Measurements from ENCODE around the gene SEMA6D.
A peak's percentile ranks its signal among the peaks of the same experiment; 100 is the strongest.

SEMA6D gene

DNA sequence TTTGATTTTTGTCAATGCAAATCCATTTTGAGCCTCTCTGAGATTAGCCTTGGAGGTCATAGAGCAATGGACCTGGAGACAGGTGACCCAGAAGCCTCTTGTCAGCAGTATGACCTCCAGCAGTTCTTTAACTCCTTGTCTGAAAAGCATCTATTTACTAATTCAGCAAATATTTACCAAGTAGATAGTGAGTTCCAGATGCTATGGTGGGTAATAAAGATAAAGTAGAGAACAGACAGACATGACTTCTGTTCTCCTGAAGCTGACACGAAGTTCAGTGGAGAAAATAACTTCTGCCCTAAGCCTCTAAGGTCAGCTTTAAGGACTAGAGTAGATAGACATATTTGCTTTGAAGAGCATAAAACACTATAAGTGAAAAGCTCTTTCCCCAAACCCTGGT lies 26.6 kb downstream of the SEMA6D start:
- no peak for DNase-seq

DNA sequence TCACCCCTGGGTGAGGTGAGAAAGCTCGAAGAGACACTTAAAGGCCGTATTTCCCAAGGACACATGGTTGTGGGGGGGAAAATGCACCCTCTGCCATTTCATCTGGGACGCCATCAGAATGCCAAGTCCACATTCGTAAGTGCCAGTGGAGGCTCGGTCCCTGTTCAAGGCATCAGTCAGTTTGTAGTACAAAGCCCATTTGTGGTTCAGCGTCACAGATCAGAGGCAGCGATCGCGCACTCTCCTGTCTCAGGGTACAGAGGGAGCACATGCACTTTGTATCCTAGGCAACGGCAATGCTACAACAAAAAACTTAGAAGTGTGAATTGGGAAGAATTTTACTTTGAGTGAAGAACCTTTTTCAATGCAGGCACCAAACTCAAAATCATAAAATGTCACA lies 27.2 kb downstream of the SEMA6D start:
- no peak for DNase-seq

DNA sequence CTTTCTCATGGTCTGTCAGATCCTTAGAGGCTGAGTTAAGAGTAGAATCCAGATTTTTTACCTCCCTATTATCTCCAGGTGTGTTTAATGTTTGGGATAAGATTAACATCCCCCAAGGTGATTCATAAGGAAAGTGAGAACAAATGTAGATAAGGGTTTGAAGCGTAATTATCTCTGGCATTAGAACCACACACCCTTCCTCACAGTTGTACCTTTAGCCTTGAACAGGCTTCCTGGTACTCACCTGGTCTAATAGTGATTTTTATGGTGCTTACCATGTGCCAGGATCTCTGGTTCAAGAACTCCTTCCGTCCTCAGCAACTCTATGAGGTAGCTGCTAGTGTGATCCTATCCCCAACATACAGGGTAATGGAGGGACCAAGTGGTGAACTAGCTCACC lies 27.7 kb downstream of the SEMA6D start:
- DNase-seq = no peak

DNA sequence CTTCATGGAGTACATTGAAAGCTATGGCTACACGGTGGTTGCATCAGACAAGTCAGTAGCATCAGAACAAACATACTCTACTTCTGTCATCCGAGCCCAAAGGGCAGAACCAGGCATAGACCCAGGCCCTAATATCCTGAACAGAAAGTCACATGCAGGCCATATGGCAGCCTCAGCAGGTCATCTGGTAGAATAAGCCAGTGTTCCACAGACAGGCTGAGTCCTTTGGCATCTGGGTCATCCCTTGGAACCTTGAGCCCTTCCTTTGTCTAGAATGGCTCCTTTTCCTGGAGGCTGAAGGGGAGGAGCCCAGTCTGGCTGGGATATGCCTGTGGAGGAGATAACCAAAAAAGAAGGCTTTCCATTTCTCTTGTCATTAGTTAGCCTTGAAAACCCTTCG lies 29.2 kb downstream of the SEMA6D start:
- DNase-seq = no peak

DNA sequence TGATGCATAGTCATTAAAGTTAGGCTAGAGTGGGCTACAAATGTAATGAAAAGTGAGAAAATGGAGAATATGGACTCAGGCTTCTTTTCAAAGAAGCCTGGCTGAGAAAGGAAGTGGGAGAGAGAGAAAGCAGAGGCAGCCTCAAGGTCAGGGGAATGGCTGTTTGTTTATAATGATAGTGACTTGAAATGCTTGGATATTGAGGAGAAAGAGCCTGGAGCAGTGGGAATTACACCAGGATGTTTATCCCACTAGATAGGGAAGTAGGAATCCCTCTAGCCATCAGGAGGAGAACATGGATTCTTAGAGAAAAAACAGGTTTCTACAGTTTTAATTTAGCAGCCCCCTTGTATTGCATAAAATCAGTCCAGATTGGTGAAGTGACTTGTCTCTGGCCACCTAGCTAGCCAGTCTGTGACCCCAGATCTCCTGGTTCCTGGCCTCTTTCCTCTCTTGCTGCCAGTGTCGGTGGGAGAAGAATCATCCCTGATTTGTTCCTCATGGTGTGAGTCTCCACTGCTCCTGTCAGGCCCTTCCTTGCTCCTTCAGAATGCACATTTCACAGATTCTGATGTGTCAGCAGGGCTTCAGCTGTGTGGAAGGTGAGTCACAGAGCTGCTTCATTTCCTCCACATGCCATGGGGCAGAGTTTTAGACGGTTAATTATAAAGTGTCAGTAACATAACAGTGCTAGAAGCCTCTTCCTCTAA lies 32.9 kb downstream of the SEMA6D start:
- peak; percentile 94 for DNase-seq

DNA sequence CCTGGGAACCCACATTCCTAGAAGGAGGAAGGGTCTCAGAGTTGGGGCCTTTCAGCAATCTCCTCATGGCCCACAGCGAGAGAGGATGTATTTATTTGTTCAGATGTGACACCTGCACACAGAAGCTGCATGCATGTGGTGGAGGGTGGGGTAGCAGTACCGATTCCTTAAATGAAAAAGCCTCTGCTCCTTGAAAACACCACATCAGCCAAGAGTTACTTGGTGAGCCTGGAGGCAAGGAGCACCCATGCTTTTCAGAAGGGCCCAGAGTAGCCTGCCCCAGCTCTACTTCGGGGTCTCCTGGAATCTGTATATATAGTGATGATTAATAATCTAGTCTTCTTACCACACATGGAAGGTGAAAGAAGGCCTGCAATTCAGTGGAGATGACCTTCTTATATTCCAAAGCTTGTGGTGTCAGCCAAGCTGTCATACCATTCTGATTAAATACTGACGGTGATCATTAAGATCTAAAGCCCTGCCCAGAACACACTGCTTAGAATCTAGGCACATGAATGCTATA lies 33.5 kb downstream of the SEMA6D start:
- no peak for DNase-seq

DNA sequence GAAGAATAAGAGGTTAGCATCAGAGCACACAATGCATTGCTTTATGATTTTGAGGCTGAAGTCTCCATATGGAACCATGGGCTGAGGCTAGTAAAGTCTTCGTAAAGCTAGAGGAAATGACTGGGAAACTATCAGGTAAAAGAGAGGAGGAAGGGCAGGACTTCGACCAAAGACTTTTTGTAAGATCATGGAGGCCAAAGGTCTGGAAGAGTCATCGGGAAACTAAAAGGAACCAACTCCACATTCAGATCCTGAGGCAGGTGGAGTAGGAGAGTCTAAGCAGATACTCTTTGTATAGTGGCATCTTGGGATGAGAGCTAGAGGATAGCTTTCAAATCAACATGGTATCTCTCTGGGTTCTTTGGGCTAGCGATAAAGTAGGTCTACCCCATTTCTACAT lies 36.3 kb downstream of the SEMA6D start:
- no peak for DNase-seq

DNA sequence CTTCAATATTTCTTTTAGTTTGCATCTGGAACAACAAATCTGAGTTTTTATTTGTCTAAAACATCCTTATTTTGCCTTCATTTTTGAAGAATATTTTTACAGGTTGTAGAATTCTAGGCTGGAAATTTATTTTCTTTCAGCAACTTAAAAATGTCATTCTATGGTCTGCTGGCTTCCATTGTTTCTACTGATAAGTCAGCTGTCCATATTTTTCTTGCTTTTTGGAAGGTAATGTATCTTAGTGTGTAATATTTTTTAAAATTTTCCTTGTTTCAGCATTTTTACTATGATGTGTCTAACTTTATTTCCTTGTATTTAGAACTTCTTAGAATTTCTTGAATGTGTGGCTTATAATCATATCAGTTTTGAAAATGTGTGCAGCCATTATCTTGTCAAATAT lies 37.0 kb downstream of the SEMA6D start:
- no peak for DNase-seq

DNA sequence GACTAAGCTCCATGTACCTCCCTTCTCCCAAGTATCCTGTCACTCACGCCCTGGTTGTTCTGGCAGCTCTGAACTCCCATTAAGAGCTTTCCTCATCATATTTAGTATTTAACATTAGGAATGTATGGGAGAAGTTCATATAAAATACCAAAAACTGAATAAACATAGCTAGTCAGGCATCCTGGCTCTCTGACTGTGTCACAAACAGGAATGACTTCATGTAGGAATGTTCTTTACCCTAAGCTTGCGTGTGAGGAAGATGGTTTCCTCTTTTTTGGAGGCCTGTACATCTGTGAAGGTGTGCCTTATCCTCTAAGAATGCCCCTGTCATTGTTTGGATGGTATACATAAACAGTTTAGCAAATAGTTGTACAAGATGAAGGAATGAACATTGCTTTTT lies 38.6 kb downstream of the SEMA6D start:
- DNase-seq = no peak

DNA sequence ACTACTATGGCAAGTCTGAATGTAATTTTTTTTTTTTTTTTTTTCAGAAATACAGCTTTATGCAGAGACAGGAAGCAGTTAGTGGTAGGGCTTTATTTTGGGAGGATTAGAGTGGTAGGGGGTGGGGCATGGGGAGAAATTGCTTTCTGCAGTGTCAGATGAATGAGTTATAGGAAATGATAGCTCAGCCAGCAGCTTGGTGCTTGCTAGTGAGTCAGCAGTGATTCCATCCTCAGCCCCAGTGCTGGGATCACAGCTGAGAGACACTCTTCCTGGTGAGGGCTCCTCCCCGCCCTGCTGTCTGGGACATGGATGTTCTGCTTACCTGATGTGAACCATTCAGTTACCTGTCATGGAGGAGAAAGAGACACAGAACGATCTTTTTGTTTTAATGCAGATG lies 39.6 kb downstream of the SEMA6D start:
- DNase-seq = peak; percentile 96

DNA sequence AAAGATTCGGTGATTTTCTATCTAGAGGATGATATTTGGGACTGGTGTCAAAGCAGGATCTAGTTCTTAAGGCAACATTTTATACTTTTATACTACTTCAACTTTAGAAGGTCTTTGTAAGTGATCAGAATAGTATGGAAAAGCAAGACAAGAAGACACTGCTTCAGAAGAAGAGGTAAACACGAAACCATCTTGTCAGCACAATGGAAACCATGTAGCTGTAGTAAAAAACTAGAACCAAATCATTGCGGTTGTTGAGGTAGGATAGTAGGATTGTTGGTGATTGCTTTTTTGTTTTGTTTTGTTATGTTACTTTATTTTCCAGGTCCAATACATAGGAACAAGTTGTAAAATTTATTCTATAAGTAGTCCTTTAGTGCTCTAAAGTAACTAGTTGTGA lies 40.0 kb downstream of the SEMA6D start:
- DNase-seq = no peak

DNA sequence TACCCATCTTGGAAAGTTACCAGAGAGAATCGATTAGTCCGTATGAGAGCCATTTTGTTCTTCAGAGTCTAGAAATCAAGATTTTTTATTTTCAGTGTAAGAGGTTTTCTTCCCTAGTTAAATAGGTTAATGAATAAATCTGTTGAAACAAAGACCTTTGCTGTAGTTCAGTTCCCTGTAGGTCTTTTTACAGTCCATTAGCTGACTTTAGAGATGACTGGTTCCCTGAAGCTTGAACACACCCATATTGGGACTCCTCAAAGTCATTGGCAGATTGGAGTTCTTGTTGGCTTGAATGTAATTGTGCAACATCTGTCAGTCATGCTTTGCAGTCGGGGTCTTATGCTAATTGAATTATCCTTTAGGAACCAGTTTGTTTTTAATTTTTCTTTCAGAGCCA lies 45.3 kb downstream of the SEMA6D start:
- no peak for DNase-seq

DNA sequence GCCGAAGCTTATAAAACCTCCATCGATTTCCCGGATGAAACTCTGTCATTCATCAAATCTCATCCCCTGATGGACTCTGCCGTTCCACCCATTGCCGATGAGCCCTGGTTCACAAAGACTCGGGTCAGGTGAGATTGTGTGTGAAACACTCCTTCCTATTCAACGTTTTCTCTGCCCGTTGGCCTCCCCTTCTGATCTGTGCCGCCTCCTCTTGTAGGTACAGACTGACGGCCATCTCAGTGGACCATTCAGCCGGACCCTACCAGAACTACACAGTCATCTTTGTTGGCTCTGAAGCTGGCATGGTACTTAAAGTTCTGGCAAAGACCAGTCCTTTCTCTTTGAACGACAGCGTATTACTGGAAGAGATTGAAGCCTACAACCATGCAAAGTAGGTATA lies 47.4 kb downstream of the SEMA6D start:
- DNase-seq = no peak

DNA sequence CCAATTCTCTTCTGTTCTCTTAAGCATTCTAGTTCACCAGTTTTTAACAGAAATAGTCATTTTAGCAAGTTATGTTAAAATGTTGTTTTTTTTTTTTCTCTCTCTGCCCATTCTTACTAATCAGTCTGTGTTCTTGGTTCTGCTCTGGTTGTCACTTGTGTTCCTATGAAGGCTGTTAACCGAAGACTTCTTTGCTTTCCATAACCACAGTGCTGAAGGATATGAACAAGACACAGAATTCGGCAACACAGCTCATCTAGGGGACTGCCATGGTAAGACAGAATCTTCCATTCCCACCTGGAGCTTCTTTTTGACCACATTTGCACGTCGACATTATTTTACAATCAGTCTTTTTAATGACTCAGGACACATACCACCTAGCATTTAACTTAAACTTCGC lies 49.1 kb downstream of the SEMA6D start:
- no peak for DNase-seq

DNA sequence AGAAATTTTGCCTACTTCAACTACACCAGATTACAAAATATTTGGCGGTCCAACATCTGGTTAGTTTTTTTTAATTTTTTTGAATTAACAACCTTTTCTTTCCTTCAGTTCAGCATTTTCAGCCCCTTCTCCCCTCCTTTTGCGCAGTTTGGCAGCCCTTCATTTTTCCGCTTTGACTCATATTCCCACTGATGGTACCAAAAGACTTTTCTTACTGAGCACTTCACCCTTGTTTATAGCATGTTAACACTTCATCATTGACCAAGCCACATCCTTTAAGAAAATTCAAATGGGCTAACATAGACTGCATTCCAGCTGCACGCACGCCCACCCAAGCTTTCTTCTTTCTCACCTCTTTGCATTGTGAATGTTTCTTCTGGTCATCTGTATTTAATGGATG lies 49.7 kb downstream of the SEMA6D start:
- no peak for DNase-seq

DNA sequence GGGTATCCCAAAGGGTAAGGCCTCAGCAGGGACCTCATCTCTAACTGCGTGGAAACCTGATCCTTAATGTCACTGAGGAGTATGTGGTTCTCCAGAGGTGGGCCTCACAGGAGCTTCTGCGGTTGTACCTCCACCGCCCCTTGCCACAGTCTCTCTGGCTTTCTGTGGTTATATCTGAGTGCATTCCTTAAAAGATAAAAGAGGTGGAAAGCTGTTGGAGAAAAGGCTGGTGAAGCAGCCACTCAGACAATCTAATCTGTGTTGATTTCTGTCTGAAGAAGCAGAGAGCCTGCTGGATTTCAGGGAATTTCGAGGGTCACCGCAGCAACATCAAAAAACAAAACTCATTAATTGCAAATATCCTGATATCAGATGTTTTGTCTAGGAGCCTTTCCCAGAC lies 51.4 kb downstream of the SEMA6D start:
- DNase-seq = no peak

DNA sequence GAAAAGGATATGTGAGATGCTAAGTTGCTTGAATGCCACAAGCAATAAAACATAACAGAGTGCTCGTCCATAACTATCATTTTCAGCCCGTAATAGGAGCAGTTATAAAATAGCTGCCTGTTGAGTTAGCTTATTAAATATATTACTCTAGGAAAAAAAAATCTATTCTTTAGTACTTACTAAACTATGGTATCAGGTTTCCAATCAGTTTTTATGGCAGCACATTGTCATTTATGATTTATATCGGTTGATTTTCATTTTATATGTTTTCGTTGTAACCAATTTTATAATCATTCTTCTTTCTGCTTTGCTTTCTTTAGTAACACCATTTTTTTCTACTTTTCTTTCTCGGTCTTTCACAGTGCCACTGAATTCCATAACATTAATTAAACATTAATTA lies 51.9 kb downstream of the SEMA6D start:
- DNase-seq = no peak

DNA sequence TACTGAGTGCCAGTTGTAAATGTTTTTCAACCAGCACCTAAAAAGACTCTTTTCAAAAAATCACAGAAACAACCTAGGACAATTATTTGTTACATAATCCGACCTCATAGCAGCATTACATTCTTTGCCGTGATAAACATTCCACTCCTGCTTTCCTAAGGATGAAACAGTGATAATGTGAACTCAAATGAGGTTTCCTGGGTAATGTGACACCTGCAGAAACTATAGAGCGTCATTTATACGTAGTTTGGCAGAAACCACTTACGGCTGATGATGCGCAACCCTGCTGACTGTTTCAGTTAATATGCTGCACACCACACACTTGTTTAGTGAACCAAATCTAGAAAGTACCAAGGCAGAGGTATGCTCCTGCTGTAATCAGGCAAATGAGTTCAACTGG lies 55.8 kb downstream of the SEMA6D start:
- DNase-seq = no peak

DNA sequence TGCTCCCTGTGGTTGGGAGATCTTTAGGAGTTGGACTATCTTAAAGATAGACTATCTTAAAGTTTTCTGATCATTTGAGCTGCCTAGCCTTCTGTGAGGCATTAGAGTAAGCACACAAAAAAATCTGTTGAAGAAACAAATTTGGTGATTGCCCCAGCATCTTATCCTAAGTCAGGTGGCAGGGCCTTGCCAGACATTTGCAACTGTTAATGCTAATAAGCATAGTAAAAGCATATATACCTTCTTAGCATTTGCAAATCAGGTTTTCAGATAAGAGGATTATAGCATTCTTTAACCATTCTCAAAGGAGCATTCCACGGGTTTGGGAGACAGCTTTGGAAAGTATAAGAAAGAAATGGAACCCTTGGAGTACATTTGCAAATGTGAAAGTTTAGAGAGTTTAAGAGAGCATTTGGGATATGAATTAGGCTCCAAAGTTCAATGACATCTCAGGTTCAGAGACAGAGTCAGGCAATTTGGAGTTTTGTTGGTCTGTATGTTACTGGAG lies 61.0 kb downstream of the SEMA6D start:
- DNase-seq = no peak

DNA sequence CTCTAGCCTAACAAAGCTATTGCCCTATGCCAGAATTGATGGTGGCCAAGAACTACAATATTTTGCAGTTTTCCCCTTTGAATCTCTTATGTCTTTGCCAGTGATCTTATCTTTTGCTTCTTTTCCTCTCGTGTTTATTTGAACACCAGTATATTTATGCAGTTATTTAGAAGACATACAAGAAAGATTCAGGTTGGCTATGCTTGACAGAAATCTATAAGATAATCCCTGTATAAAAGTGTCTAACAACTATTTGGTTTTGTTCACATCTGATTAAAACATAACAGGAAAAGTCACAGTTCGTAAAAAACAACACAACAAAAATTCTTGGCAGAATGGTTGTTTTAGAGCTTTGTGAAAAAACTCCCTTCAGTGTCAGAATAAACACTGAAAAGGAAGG lies 63.7 kb downstream of the SEMA6D start:
- DNase-seq = no peak

DNA sequence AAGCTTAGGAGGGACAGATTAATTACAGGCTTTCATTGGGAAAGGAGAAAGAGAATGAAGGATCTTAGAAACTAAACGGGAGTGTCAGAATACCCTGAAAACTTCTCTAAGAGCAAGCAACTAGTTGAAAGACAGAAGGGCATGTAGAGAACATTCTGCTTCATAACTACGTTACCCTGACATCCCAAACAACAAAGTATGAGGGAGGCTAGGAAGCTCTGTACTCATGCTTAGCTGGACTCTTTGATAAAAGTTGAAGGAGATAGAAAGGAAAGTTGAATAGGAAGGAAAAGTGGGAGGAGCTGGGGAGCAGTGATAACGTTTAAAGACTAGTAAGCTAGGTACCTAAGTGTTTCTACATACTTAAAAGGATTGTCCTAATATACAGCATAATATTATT lies 64.2 kb downstream of the SEMA6D start:
- DNase-seq = no peak

DNA sequence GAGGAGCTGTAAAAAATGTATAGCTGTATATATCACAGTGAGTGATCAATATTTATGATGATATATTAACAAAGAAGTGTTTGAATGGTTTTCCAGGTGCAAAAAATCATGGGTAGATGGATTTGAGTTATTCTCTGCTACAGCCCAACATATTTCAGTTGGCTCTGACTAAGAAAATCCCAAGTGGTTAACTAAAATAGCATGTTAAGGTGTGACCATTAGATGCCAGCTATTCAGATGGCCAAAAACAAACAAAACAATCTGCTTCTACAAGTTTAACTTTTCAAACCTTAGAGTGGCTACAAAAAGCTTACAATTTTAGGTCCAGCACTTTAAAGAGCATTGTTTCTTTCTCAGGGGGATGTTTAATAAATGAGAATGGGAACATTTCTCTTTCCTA lies 67.5 kb downstream of the SEMA6D start:
- no peak for DNase-seq

DNA sequence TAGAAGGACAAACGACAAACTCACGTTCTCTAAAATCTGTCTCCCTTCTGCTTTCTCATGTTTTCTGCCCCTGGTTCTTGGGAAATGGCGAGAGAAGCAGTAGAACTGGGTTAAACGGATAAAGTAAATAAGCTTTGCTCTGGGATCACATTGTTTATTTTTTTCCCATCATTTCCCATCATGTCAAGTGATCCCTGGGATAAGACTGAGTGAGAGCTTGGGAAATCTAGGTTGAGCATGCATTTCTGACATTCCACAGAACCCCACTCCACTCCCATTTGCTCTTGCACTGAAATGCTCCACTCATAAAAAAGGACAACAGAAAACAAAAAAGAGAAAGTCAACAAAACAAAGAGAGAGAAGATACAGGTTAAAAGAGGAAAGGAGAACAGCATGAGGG lies 69.1 kb downstream of the SEMA6D start:
- DNase-seq = peak; percentile 5

DNA sequence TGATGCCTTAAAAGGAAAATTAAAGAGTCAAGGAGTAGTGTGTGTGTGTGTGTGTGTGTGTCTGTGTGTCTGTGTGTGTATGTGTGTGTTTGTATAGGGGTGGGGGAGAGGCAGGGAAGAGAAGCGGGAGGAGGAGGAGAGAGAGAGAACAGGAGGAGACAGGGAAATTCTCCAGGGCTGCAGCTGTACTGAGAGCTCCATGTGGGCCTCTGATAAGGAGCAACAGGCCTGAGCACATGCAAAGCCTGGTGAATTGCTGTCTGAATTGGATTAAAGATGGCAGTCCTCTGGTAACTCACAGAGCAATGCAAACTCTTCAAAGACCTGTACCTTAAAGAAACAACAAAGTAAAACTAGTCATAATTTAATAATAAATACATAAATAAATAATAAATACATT lies 70.6 kb downstream of the SEMA6D start:
- DNase-seq = no peak

DNA sequence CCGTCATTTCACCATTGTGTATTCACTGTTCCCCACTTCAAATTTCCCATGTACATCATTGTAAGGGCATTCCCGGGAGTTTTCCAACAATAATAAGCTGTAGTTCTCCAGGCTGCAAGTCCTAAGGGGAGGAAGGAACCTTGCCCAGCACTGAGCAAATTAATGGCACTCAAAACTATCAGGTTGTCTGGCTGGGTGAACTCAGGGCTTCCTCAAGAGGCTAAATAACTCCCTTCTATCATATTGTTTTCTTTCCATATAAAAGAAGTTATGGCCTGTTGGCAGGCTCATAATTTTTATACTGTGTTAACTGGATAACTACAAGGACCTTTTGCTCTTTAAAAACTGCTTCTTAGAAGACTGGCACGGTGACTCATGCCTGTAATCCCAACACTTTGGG lies 71.4 kb downstream of the SEMA6D start:
- no peak for DNase-seq

Measured in fibroblast of skin of right biceps (primary cell).